Lung (tissue), 12 donors: ENCODE data around the gene CD19. TPM values are rescaled to one million over a fixed set of nuclear protein-coding genes. Genes with fewer than 3 reads are reported as not detected.
"Not testable (repeated sequence)": the region's sequence is repeated elsewhere in the genome, so short reads cannot be mapped to it uniquely, and the experiment has no call there.

Source experiments
- ATAC-seq: fragments of 200-7000 bp; cut with Tn5 transposase; one replicate; pipeline ENCODE4 v1.9.1; 2020; ENCODE audit warnings: moderate number of reproducible peaks; ENCODE audit not compliant: insufficient read depth, low FRiP score
- DNase-seq, 3 donors: peaks; one replicate each; pipeline ENCODE4 v3.0.0-alpha.2; 2013 to 2017
- H3K27ac ChIP-seq, 2 donors: one replicate each; pipeline ENCODE4 v1.5.1; 2013; ENCODE audit warnings: mild to moderate bottlenecking in 2 of 2, moderate library complexity in 2 of 2, control low read depth in 1 of 2, inconsistent platforms in 1 of 2, low read depth in 1 of 2, low read length in 1 of 2
- H3K27me3 ChIP-seq, 3 donors: one replicate each; pipeline ENCODE4 v1.5.1; 2013; ENCODE audit warnings: low read length in 2 of 3; ENCODE audit not compliant: control insufficient read depth in 3 of 3, insufficient read depth in 3 of 3
- H3K36me3 ChIP-seq, 4 donors: one replicate each; pipeline ENCODE4 v1.5.1; 2013; ENCODE audit warnings: low read length in 4 of 4, mild to moderate bottlenecking in 1 of 4, moderate library complexity in 1 of 4; ENCODE audit not compliant: control insufficient read depth in 4 of 4, insufficient read depth in 4 of 4
- H3K4me1 ChIP-seq, 5 donors: one replicate each; pipeline ENCODE4 v1.5.1; 2013; ENCODE audit warnings: low read length in 5 of 5, mild to moderate bottlenecking in 2 of 5, moderate library complexity in 1 of 5; ENCODE audit not compliant: control insufficient read depth in 5 of 5, insufficient read depth in 5 of 5
- H3K4me3 ChIP-seq: one replicate; pipeline ENCODE4 v1.5.1; 2013; ENCODE audit warnings: mild to moderate bottlenecking, control low read depth, moderate library complexity
- H3K9ac ChIP-seq, 2 donors: one replicate each; pipeline ENCODE4 v1.5.1; 2013; ENCODE audit warnings: low read length in 2 of 2, control low read depth in 1 of 2; ENCODE audit not compliant: insufficient read depth in 1 of 2
- H3K9me3 ChIP-seq, 4 donors: one replicate each; pipeline ENCODE4 v1.5.1; 2013; ENCODE audit warnings: low read length in 3 of 4, mild to moderate bottlenecking in 1 of 4, moderate library complexity in 1 of 4; ENCODE audit not compliant: control insufficient read depth in 4 of 4, insufficient read depth in 3 of 4
- WGBS, 2 donors: extraction: QIAGEN DNeasy Blood & Tissue Kit; methylation state at CpG; one replicate each; pipeline ENCODE4 v1.1.7; 2013; 5-methylcytosine and 5-hydroxymethylcytosine counted together
- polyA plus RNA-seq, 2 donors: library from polyadenylated mRNA; stranded (reverse); fragments of 200-250 nt; gene quantifications; one replicate each; pipeline ENCODE4 v1.2.1, GENCODE V29; 2013
- total RNA-seq, 2 donors: library from RNA; depleted of rRNA in 1 of 2; stranded (reverse); fragments of >200 nt in 1 of 2; gene quantifications; one replicate each; pipeline ENCODE4 v1.2.1, GENCODE V29; 2014 to 2021
- TF ChIP-seq, protein P1 (sequence below): IDR thresholded peaks from 2 replicates; pipeline ENCODE4 v1.5.1; 2012; ENCODE audit warnings: mild to moderate bottlenecking; ENCODE audit errors: control extremely low read depth, extremely low read depth
- donor health status: control.
- donor health status: control.
- donor health status: Bipolar disorder and iron deficiency.
- donor health status: healthy.
- donor health status: DM: yes; HTN: yes; CAD: no.

CD19 gene
- total and polyA plus RNA-seq, 4 donors: 0.33 to 2.8 (median 1.2) TPM

DNA sequence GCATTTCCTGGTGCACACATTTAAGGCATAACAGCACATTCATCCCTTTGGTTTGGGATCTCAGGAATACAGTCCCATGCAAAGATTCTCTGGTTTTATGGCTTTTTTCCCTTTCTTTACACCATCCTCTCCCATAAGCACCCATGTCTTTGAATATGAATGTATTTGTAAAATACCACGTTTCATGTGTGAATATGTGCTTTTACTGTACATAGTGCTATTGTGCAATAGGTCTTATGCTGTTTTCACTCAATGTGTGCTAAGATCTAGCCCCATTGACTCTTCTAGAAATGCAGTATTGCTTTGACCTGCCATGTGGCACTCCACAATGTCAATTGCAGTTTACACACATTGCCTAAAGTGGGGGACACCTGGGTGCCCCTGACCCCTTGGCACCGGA is 32.7 kb downstream of the CD19 start:
- Histone ChIP-seq H3K4me3 (no peak overlapping the region), H3K9me3 (peaks cover 0 to 2% (median 0%) of the 10 kb centered on the region in 4 donors), H3K9ac (no peak overlapping the region), H3K27me3 (no peaks in the 10 kb centered on the region), H3K4me1 (no peaks in the 10 kb centered on the region), H3K27ac (no peak overlapping the region), H3K36me3 (peaks cover 8 to 29% (median 20%) of the 10 kb centered on the region in 4 donors)
- WGBS, 2 donors: 92 to 97% methylated on average over 2 of the region's 2 CpGs
- DNase-seq (no peak), ATAC-seq (no peak)
- TF ChIP-seq, protein P1, sequence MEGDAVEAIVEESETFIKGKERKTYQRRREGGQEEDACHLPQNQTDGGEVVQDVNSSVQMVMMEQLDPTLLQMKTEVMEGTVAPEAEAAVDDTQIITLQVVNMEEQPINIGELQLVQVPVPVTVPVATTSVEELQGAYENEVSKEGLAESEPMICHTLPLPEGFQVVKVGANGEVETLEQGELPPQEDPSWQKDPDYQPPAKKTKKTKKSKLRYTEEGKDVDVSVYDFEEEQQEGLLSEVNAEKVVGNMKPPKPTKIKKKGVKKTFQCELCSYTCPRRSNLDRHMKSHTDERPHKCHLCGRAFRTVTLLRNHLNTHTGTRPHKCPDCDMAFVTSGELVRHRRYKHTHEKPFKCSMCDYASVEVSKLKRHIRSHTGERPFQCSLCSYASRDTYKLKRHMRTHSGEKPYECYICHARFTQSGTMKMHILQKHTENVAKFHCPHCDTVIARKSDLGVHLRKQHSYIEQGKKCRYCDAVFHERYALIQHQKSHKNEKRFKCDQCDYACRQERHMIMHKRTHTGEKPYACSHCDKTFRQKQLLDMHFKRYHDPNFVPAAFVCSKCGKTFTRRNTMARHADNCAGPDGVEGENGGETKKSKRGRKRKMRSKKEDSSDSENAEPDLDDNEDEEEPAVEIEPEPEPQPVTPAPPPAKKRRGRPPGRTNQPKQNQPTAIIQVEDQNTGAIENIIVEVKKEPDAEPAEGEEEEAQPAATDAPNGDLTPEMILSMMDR: no peak

DNA sequence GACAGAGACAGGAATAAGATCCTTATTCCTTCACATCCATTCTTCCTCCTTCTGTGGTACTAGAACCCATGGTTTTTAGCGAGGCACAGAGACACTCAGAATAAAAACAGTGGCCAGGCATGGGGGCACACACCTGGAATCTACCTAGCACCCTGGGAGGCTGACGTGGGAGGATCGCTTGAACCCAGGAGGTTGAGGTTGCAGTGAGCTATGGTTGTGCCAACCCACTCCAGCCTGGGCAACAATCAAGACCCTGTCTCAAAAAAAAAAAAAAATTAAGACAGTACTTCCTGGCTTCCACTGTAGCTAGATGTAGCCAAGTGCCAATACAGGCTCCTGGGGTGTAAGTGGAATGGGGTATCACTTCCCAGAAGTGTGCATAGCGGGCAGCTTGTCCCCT is 35.4 kb downstream of the CD19 start:
- no peak for ATAC-seq
- H3K4me3 ChIP-seq: no peak overlapping the region
- H3K9me3 ChIP-seq: peaks cover 0 to 2% (median 0%) of the 10 kb centered on the region in 4 donors
- H3K4me1 ChIP-seq: no peaks in the 10 kb centered on the region
- no peak overlapping the region for H3K9ac ChIP-seq
- no peak overlapping the region for H3K27ac ChIP-seq
- peaks cover 5 to 21% (median 13%) of the 10 kb centered on the region in 4 donors for H3K36me3 ChIP-seq
- TF ChIP-seq, protein P1: no peak
- no peaks in the 10 kb centered on the region for H3K27me3 ChIP-seq
- 88 to 91% methylated on average over 4 of the region's 4 CpGs for WGBS, 2 donors
- no peak for DNase-seq

DNA sequence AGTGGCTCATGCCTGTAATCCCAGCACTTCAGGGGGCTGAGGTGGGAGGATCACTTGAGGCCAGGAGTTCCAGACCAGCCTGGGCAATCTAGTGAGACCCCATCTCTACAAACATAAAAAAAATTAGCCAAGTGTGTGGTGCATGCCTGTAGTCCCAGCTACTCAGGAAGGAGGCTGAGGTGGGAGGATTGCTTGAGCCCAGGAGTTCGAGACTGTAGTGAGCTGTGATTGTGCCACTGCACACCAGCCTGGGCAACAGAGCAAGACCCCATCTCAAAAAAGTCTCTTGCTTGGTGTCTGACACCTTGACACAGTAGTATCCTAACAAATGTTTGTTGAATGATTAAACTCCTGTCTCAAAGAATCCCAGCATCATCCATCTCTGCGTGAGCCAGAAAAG is 37.9 kb downstream of the CD19 start:
- not testable (repeated sequence) for H3K9me3 ChIP-seq, H3K9ac ChIP-seq, H3K36me3 ChIP-seq, H3K4me1 ChIP-seq, H3K27me3 ChIP-seq, H3K27ac ChIP-seq, H3K4me3 ChIP-seq, DNase-seq, ATAC-seq
- WGBS, 2 donors: 89 to 91% methylated on average over 2 of the region's 2 CpGs

DNA sequence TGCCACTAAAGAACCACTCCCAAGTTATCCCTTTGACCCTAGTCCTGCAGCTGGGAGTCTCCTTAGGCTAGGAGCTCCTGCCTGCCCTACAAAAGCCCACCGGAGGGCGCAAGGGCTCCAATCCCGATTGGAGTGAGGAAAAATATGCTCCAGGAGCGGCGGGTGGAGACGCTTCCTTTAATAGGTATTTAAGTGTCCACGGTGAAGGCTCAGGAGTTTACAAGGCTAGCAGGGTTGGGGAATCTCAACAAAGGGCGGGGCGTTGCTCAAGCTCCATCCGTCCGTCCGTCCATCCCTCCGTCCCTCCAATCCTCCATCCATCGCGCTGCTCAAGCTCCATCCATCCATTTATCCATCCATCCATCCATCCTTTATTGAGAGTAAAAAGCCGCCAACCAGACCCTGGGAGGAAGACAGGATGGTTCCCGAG is 42.3 kb downstream of the CD19 start:
- Histone ChIP-seq H3K27ac (peak overlapping the region; percentile 67 to 78), H3K4me1 (peaks cover 0 to 17% (median 5%) of the 10 kb centered on the region in 5 donors), H3K9me3 (no peaks in the 10 kb centered on the region), H3K36me3 (peaks cover 0 to 13% (median 8%) of the 10 kb centered on the region in 4 donors), H3K9ac (peak overlapping the region; percentile 91 to 94), H3K27me3 (no peaks in the 10 kb centered on the region), H3K4me3 (peak overlapping the region; percentile 94)
- ATAC-seq (peak; percentile 25), DNase-seq (peak; percentile 61 to 68 (median 63))
- WGBS, 2 donors: 1% methylated on average over 17 of the region's 17 CpGs
- TF ChIP-seq, protein P1: peak; percentile 18
